Measurements from ENCODE around the gene TMEM250. TPM values are rescaled to one million over a fixed set of nuclear protein-coding genes. Genes with fewer than 3 reads are reported as not detected.
A peak's percentile ranks its signal among the peaks of the same experiment; 100 is the strongest.

TMEM250 gene
- total RNA-seq, 4 donors from 2014 or later, result 25.7 to 46.9 (median 41.5) TPM

DNA sequence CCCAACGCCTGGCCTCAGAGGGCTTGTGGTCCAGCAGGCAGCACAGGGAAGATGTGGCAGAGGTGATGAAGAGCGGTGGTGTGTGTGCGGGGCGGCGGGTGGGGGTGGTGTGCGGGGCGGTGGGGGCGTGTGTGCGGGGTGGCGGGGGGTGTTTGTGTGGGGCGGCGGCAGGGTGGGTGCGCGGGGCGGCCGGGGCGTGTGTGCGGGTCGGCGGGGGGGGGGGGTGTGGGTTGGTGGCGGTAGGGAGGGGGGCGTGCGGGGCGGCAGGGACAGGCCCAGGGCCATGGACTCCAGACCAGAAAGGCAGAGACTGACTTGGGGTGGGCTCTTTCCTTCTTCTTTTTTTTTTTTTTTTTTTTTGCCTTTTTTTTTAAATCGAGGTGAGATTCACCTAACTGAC is 19.1 kb downstream of the TMEM250 start:
- Histone ChIP-seq H3K9me3 (no peaks in the 10 kb centered on the region), H3K27me3 (no peaks in the 10 kb centered on the region), H3K27ac (no peak overlapping the region), H3K36me3 (no peaks in the 10 kb centered on the region), H3K4me3 (no peak overlapping the region), H3K4me1 (peaks cover 7 to 20% of the 10 kb centered on the region in 2 donors)
- intact Hi-C loops (cut with DNase I; ENCODE audit: low total_unique reads) (no loop called here), in situ Hi-C loops (cut with MboI; ENCODE audit: low sequenced_read_pairs in 4 of 4) (loop anchor here in 1 of 4 donors (10.0 kb wide), 1 partner anchor 135 kb away; the partner anchor contains the start of gene UBAC1)
- no peak for ATAC-seq
- no peak for DNase-seq
- TF ChIP-seq, protein P1, sequence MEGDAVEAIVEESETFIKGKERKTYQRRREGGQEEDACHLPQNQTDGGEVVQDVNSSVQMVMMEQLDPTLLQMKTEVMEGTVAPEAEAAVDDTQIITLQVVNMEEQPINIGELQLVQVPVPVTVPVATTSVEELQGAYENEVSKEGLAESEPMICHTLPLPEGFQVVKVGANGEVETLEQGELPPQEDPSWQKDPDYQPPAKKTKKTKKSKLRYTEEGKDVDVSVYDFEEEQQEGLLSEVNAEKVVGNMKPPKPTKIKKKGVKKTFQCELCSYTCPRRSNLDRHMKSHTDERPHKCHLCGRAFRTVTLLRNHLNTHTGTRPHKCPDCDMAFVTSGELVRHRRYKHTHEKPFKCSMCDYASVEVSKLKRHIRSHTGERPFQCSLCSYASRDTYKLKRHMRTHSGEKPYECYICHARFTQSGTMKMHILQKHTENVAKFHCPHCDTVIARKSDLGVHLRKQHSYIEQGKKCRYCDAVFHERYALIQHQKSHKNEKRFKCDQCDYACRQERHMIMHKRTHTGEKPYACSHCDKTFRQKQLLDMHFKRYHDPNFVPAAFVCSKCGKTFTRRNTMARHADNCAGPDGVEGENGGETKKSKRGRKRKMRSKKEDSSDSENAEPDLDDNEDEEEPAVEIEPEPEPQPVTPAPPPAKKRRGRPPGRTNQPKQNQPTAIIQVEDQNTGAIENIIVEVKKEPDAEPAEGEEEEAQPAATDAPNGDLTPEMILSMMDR (IDR thresholded peaks at IDR 0.05 in 4 of 5, conservative IDR thresholded peaks at IDR 0.05 in 1 of 5), result no peak
- TF ChIP-seq POLR2A (IDR thresholded peaks at IDR 0.05), result no peak

DNA sequence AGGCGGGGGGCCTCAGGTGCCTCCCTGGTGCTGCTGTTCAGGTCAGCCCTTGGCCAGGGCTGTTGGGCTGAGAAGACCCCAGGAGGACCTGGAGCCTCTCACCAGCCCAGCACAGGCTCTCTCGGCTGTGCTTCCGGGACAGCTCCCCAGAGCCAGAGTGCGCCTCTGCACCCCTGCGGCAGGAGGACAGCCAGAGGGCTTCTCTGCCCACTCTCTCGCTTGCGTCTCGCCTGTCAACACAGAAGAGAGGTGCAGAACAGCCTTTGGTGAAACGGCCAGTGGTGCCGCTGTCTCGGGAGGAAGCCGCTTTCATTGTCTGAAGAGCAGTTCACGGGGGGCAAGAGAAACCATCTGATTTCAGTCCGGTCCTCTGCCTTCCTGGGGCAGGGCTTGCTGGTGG is 19.8 kb downstream of the TMEM250 start:
- H3K27me3 ChIP-seq, result no peaks in the 10 kb centered on the region
- no peak for ATAC-seq
- no peak for DNase-seq
- no peaks in the 10 kb centered on the region for H3K9me3 ChIP-seq
- intact Hi-C loops (cut with DNase I; ENCODE audit: low total_unique reads) (no loop called here), in situ Hi-C loops (cut with MboI; ENCODE audit: low sequenced_read_pairs in 4 of 4) (loop anchor here in 1 of 4 donors (10.0 kb wide), 1 partner anchor 134 kb away; the partner anchor contains the start of gene UBAC1)
- peaks cover 5 to 15% of the 10 kb centered on the region in 2 donors for H3K4me1 ChIP-seq
- H3K4me3 ChIP-seq, result no peak overlapping the region
- no peaks in the 10 kb centered on the region for H3K36me3 ChIP-seq
- TF ChIP-seq POLR2A (IDR thresholded peaks at IDR 0.05), result no peak
- TF ChIP-seq, protein P1 (IDR thresholded peaks at IDR 0.05 in 4 of 5, conservative IDR thresholded peaks at IDR 0.05 in 1 of 5), result no peak
- H3K27ac ChIP-seq, result no peak overlapping the region

DNA sequence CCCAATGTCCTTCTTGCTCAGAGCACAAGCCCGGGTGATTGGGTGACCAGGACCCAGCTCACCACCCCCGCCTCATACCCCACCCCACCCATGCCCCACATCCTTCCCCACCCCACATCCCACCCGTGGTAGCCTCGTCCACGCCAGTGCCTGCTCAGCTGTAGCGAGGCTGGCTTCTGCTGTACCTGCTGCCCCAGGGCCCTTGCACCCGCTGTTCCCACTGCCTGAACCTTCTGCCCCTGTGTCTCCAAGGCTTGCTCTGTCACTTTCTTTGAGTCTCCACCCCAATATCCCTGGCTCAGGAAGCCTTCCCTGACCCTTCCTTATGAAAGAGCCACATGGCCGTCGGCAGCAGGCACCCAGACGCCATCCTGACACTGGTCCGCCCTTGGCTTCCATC is 20.5 kb downstream of the TMEM250 start:
- in situ Hi-C loops (cut with MboI; ENCODE audit: low sequenced_read_pairs in 4 of 4), result loop anchor here in 1 of 4 donors (10.0 kb wide), 1 partner anchor 133 kb away; the partner anchor contains the start of gene UBAC1
- intact Hi-C loops (cut with DNase I; ENCODE audit: low total_unique reads), result no loop called here
- Histone ChIP-seq H3K4me1 (peaks cover 12 to 20% of the 10 kb centered on the region in 2 donors), H3K27me3 (no peaks in the 10 kb centered on the region), H3K9me3 (no peaks in the 10 kb centered on the region), H3K4me3 (no peak overlapping the region), H3K36me3 (no peaks in the 10 kb centered on the region), H3K27ac (no peak overlapping the region)
- ATAC-seq (no peak), DNase-seq (no peak)
- TF ChIP-seq, protein P1 (IDR thresholded peaks at IDR 0.05 in 4 of 5, conservative IDR thresholded peaks at IDR 0.05 in 1 of 5), result no peak
- no peak for TF ChIP-seq POLR2A (IDR thresholded peaks at IDR 0.05)

DNA sequence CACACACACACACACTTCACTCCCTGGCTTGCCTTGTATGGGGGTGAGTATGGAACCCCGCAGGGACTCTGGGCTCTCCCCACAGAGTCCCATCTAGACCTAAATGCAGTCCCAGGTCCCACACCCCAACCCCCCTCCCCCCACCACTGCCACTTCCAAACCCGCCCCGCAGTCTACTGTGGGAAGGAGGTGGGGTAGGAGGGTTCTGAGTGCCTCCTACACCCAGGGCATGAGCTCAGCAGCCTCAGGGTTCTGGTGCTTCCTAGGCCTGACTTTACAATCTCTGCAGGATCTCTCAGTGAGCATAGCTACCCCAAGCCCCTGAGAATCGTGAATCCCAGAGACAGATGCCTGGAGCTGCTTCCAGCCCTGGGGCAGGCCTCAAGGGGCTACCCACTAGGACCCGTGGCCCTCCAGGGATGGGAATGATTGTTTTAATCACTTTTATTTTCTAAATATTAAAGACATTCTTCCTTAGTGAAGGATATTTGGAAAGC is 22.1 kb downstream of the TMEM250 start:
- no peaks in the 10 kb centered on the region for H3K9me3 ChIP-seq
- in situ Hi-C loops (cut with MboI; ENCODE audit: low sequenced_read_pairs in 4 of 4) (loop anchor here in 1 of 4 donors (10.0 kb wide), 1 partner anchor 132 kb away; the partner anchor contains the start of gene UBAC1), intact Hi-C loops (cut with DNase I; ENCODE audit: low total_unique reads) (no loop called here)
- H3K27me3 ChIP-seq, result no peaks in the 10 kb centered on the region
- H3K4me3 ChIP-seq, result no peak overlapping the region
- H3K4me1 ChIP-seq, result peaks cover 28 to 36% of the 10 kb centered on the region in 2 donors
- DNase-seq (no peak), ATAC-seq (no peak)
- H3K27ac ChIP-seq, result peak overlapping the region; percentile 86 to 100 (median 96)
- TF ChIP-seq, protein P1 (IDR thresholded peaks at IDR 0.05 in 4 of 5, conservative IDR thresholded peaks at IDR 0.05 in 1 of 5), result no peak
- H3K36me3 ChIP-seq, result no peaks in the 10 kb centered on the region

All from gastrocnemius medialis (tissue), 4 donors.